Ishikawa (cell line): ENCODE data around the gene SLC6A6.
A peak's percentile ranks its signal among the peaks of the same experiment; 100 is the strongest.

Experiments used
- CEBPB ChIP-seq: IDR thresholded peaks from 2 replicates; pipeline ENCODE4 v1.6.1; 2012
- CREB1 ChIP-seq: IDR thresholded peaks from 2 replicates; pipeline ENCODE4 v1.6.1; 2012; ENCODE audit warnings: low read depth
- EGR1 ChIP-seq: IDR thresholded peaks from 2 replicates; pipeline ENCODE4 v1.6.1; 2012
- EP300 ChIP-seq: IDR thresholded peaks from 2 replicates; pipeline ENCODE4 v1.6.1; 2012; ENCODE audit warnings: borderline replicate concordance
- FOXM1 ChIP-seq: IDR thresholded peaks from 2 replicates; pipeline ENCODE4 v1.6.1; 2012; ENCODE audit warnings: low read depth, borderline replicate concordance
- MAX ChIP-seq: IDR thresholded peaks from 2 replicates; pipeline ENCODE4 v1.6.1; 2012
- NFIC ChIP-seq: IDR thresholded peaks from 2 replicates; pipeline ENCODE4 v1.6.1; 2012
- RAD21 ChIP-seq: IDR thresholded peaks from 2 replicates; pipeline ENCODE4 v1.6.1; 2012; ENCODE audit warnings: low read depth
- REST ChIP-seq: IDR thresholded peaks from 2 replicates; pipeline ENCODE4 v1.6.1; 2012; ENCODE audit warnings: low read depth, mild to moderate bottlenecking
- TAF1 ChIP-seq: IDR thresholded peaks from 2 replicates; pipeline ENCODE4 v1.6.1; 2012; ENCODE audit warnings: low read depth, mild to moderate bottlenecking
- TCF12 ChIP-seq: IDR thresholded peaks from 2 replicates; pipeline ENCODE4 v1.6.1; 2012; ENCODE audit warnings: low read depth
- TEAD4 ChIP-seq: IDR thresholded peaks from 2 replicates; pipeline ENCODE4 v1.6.1; 2012
- USF1 ChIP-seq: IDR thresholded peaks from 2 replicates; pipeline ENCODE4 v1.6.1; 2012
- YY1 ChIP-seq: IDR thresholded peaks from 2 replicates; pipeline ENCODE4 v1.6.1; 2012; ENCODE audit warnings: low read depth
- ZBTB7A ChIP-seq: IDR thresholded peaks from 2 replicates; pipeline ENCODE4 v1.6.1; 2012; ENCODE audit warnings: low read depth

SLC6A6 gene

GRCh38 chr3:14464141-14464465 lies 61.7 kb downstream of the SLC6A6 start:
- TF ChIP-seq ZBTB7A (no peak), TEAD4 (no peak), TAF1 (no peak), TCF12 (no peak)

GRCh38 chr3:14464521-14464920 lies 62.1 kb downstream of the SLC6A6 start:
- TF ChIP-seq MAX (no peak), TCF12 (no peak), EGR1 (no peak), FOXM1 (no peak), TEAD4 (no peak), CREB1 (no peak), CEBPB (no peak), YY1 (no peak), EP300 (no peak), REST (no peak), RAD21 (no peak)

- TF ChIP-seq CEBPB (no peak), MAX (no peak), REST (no peak), TEAD4 (no peak), EGR1 (no peak), EP300 (no peak), TAF1 (no peak), NFIC (no peak), FOXM1 (no peak), RAD21 (no peak)
Measured at GRCh38 chr3:14465425-14465824, 63.0 kb downstream of the SLC6A6 start.

- TF ChIP-seq MAX (no peak), REST (0 out of 2 replicates have a peak, but pooled peaks have one; percentile 21), ZBTB7A (no peak), USF1 (no peak)
Measured at GRCh38 chr3:14466179-14466903, 63.9 kb downstream of the SLC6A6 start.

GRCh38 chr3:14467814-14468620 lies 65.6 kb downstream of the SLC6A6 start:
- TF ChIP-seq TAF1 (no peak), EGR1 (no peak), ZBTB7A (peak; percentile 92), RAD21 (peak; percentile 97), TCF12 (no peak)
